ENCODE results near the gene CCDC51. TPM values are rescaled to one million over a fixed set of nuclear protein-coding genes. Genes with fewer than 3 reads are reported as not detected.

The CCDC51 gene
- total and polyA plus RNA-seq, 2 donors (not counting 3 experiments of a cell fraction or from before 2014, with no cell fraction given), result 11.2 to 11.3 TPM

DNA sequence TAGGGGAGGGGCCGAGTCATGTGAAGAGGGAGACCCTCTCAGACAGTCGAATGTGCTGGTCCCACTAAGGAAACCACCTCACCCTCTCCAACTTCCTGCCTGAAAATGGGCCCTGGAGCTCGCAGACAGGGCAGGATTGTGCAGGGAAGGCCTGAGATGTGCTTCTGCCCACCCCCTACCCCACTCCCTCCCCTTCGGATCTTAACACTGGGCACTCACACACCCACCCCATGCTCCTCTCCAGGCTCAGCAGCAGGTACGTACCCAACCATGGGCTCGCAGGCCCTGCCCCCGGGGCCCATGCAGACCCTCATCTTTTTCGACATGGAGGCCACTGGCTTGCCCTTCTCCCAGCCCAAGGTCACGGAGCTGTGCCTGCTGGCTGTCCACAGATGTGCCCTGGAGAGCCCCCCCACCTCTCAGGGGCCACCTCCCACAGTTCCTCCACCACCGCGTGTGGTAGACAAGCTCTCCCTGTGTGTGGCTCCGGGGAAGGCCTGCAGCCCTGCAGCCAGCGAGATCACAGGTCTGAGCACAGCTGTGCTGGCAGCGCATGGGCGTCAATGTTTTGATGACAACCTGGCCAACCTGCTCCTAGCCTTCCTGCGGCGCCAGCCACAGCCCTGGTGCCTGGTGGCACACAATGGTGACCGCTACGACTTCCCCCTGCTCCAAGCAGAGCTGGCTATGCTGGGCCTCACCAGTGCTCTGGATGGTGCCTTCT is 26.6 kb upstream of the CCDC51 start:
- peaks cover 0 to 34% of the 10 kb centered on the region in 2 experiments for H3K36me3 ChIP-seq (ENCODE audit: control insufficient read depth in 2 of 2, extremely low read depth in 1 of 2, insufficient read depth in 2 of 2, low read length in 2 of 2)
- intact Hi-C loops (cut with micrococcal nuclease), result no loop called here
- H3K9ac ChIP-seq (replicated peaks; ENCODE audit: extremely low read depth, insufficient read depth, low read length), result peak overlapping the region; percentile 96
- H3K27ac ChIP-seq (ENCODE audit: insufficient read depth, low read depth, low read length), result peak overlapping the region; percentile 98
- no peaks in the 10 kb centered on the region for H4K20me1 ChIP-seq (replicated peaks; ENCODE audit: control insufficient read depth, extremely low read depth, insufficient read depth, low read length)
- H3K4me2 ChIP-seq (ENCODE audit: insufficient read depth, low read length), result peak overlapping the region; percentile 70
- H3K27me3 ChIP-seq (ENCODE audit: control insufficient read depth in 2 of 2, insufficient read depth in 2 of 2, low read length in 2 of 2), result no peaks in the 10 kb centered on the region
- FAIRE-seq (no peak), DNase-seq (ENCODE audit: low read depth, low spot score) (peak; percentile 24)
- peak; percentile 0 for TF ChIP-seq MYC (IDR thresholded peaks at IDR 0.05; ENCODE audit: low read depth, low read length)
- TF ChIP-seq GATA2 (IDR thresholded peaks at IDR 0.05; ENCODE audit: insufficient read depth, insufficient read length, low read depth, low read length), result no peak
- TF ChIP-seq POLR2AphosphoS5 (IDR thresholded peaks at IDR 0.05; ENCODE audit: insufficient read depth, low read depth, low read length), result peak; percentile 32
- TF ChIP-seq, protein P1, sequence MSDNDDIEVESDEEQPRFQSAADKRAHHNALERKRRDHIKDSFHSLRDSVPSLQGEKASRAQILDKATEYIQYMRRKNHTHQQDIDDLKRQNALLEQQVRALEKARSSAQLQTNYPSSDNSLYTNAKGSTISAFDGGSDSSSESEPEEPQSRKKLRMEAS (IDR thresholded peaks at IDR 0.05; ENCODE audit: insufficient read depth, insufficient read length), result no peak
- peak; percentile 49 for TF ChIP-seq POLR2A (IDR thresholded peaks at IDR 0.05; ENCODE audit: low read depth, low read length)
- H3K9me1 ChIP-seq (replicated peaks; ENCODE audit: control insufficient read depth, extremely low read depth, insufficient read depth, low read length), result no peaks in the 10 kb centered on the region
- H3K79me2 ChIP-seq (ENCODE audit: control insufficient read depth, insufficient read depth, low read length), result peaks cover 45% of the 10 kb centered on the region
- TSS peak; percentile 48 for BruUV-seq (replicated peaks)
- H3K9me3 ChIP-seq (replicated peaks; ENCODE audit: control insufficient read depth, insufficient read depth, low read length), result no peaks in the 10 kb centered on the region
- peaks cover 24% of the 10 kb centered on the region for H3K4me1 ChIP-seq (ENCODE audit: control insufficient read depth, extremely low read depth, insufficient read depth, low read length)
- peak overlapping the region in 2 of 3 experiments; percentile 44 to 45 for H3K4me3 ChIP-seq (replicated peaks in 1 of 3; ENCODE audit: insufficient read depth in 1 of 3, low read depth in 1 of 3, low read length in 3 of 3)
- ChIA-PET POLR2A (no interaction called here), CTCF (interaction anchor here (0.6 to 6.2 kb wide), 9 partner anchors 14 to 220 kb away, joined by 3 to 63 read pairs (median 6); partner anchors contain the start of genes NCKIPSD, PFKFB4 and SHISA5)
- H2AFZ ChIP-seq (ENCODE audit: low read depth, low read length), result no peak overlapping the region
- dilution Hi-C loops (cut with MboI; ENCODE audit: extremely low pct_ligation_motif_present, low sequenced_read_pairs), result no loop called here
